ENCODE results near the gene UQCRQ. TPM values are rescaled to one million over a fixed set of nuclear protein-coding genes. Genes with fewer than 3 reads are reported as not detected.

Gene UQCRQ
- total and polyA plus RNA-seq, 9 of the 15 experiments (the other 6 are each of a cell fraction or from before 2014, with no cell fraction given), result 235 to 2,421 (median 883) TPM

DNA sequence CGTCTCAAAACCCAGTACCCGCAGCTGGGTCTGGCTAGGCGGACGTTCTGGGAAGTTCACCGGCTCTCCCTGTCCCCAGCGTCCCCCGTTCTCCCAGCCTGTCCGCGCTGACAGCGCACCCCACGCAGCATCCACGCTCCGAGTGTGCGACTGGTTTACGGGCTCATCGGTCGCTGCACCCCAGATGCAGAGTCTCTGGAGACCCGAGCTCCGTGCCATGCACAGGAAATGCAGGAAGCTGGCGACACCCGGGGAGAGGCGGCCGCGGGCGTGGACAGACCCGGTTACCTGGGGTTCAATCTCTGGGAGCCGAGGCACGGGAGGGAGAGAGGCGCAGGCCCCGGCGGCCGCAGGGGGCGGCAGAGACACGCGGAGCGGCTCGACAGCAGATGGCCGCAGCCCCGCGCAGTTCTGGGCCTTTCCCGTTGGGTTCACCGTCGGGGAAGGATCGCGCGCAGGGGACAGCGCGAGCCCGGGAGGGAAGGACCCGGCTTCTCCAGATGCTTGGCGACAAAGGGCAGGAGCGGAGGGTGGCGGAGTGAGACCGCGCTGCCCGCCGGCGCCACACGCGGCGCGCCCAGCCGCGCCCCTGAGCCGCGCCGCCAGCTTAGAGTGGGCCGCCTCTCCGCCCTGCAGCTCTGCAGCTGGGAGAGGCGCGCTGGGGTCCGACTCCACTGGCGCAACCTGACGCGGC lies 36.6 kb upstream of the UQCRQ start (continued):
- TF ChIP-seq ZNF232 (CRISPR knock-in tag; IDR thresholded peaks at IDR 0.05) (no peak; the same call in 1 of the 2 replicates), CREBBP (IDR thresholded peaks at IDR 0.05; ENCODE audit: low read depth, low read length) (no peak), ZNF311 (CRISPR knock-in tag; IDR thresholded peaks at IDR 0.05) (no peak), SMARCA5 (IDR thresholded peaks at IDR 0.05) (no peak), ZNF551 (CRISPR knock-in tag; IDR thresholded peaks at IDR 0.05) (no peak), ERF (CRISPR knock-in tag; IDR thresholded peaks at IDR 0.05) (no peak; the same call in 1 of the 2 replicates), RBBP5 (IDR thresholded peaks at IDR 0.05; ENCODE audit: borderline replicate concordance, insufficient read depth, low read length, poor library complexity, severe bottlenecking) (peak; percentile 37), ETV1 (tag; conservative IDR thresholded peaks at IDR 0.05; ENCODE audit: low read depth) (peak; percentile 31), ZSCAN32 (CRISPR knock-in tag; IDR thresholded peaks at IDR 0.05) (no peak), CBX5 (IDR thresholded peaks at IDR 0.05; ENCODE audit: borderline replicate concordance, low read depth) (peak; percentile 49; the same call in 1 of the 2 replicates), HNRNPL (IDR thresholded peaks at IDR 0.05; ENCODE audit: low read depth, low read length) (no peak), NCOA1 (IDR thresholded peaks at IDR 0.05; ENCODE audit: low read depth) (no peak), EWSR1 (IDR thresholded peaks at IDR 0.05; ENCODE audit: borderline replicate concordance, low read depth, partially characterized antibody) (no peak), ZNF41 (CRISPR knock-in tag; conservative IDR thresholded peaks at IDR 0.05) (no peak), L3MBTL2 (IDR thresholded peaks at IDR 0.05) (peak; percentile 16), JUN (IDR thresholded peaks at IDR 0.05; ENCODE audit: borderline replicate concordance, low read depth, low read length) (no peak), JUN (CRISPR knock-in tag; IDR thresholded peaks at IDR 0.05; ENCODE audit: borderline replicate concordance) (no peak), ESRRB (CRISPR knock-in tag; IDR thresholded peaks at IDR 0.05; ENCODE audit: borderline replicate concordance) (no peak), SIRT6 (IDR thresholded peaks at IDR 0.05; ENCODE audit: low read depth, low read length) (no peak), SMARCA4 (IDR thresholded peaks at IDR 0.05) (no peak)
- TF ChIP-seq, protein P1, sequence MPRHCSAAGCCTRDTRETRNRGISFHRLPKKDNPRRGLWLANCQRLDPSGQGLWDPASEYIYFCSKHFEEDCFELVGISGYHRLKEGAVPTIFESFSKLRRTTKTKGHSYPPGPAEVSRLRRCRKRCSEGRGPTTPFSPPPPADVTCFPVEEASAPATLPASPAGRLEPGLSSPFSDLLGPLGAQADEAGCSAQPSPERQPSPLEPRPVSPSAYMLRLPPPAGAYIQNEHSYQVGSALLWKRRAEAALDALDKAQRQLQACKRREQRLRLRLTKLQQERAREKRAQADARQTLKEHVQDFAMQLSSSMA (CRISPR knock-in tag; IDR thresholded peaks at IDR 0.05), result no peak
- TF ChIP-seq, protein P2, sequence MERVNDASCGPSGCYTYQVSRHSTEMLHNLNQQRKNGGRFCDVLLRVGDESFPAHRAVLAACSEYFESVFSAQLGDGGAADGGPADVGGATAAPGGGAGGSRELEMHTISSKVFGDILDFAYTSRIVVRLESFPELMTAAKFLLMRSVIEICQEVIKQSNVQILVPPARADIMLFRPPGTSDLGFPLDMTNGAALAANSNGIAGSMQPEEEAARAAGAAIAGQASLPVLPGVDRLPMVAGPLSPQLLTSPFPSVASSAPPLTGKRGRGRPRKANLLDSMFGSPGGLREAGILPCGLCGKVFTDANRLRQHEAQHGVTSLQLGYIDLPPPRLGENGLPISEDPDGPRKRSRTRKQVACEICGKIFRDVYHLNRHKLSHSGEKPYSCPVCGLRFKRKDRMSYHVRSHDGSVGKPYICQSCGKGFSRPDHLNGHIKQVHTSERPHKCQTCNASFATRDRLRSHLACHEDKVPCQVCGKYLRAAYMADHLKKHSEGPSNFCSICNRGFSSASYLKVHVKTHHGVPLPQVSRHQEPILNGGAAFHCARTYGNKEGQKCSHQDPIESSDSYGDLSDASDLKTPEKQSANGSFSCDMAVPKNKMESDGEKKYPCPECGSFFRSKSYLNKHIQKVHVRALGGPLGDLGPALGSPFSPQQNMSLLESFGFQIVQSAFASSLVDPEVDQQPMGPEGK (CRISPR knock-in tag; IDR thresholded peaks at IDR 0.05; ENCODE audit: borderline replicate concordance), result no peak
- TF ChIP-seq, protein P3, sequence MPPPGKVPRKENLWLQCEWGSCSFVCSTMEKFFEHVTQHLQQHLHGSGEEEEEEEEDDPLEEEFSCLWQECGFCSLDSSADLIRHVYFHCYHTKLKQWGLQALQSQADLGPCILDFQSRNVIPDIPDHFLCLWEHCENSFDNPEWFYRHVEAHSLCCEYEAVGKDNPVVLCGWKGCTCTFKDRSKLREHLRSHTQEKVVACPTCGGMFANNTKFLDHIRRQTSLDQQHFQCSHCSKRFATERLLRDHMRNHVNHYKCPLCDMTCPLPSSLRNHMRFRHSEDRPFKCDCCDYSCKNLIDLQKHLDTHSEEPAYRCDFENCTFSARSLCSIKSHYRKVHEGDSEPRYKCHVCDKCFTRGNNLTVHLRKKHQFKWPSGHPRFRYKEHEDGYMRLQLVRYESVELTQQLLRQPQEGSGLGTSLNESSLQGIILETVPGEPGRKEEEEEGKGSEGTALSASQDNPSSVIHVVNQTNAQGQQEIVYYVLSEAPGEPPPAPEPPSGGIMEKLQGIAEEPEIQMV (tag; conservative IDR thresholded peaks at IDR 0.05; ENCODE audit: low read depth), result no peak
